Endometrial microvascular endothelial cells (primary cell): ENCODE data around the gene HSD17B13. TPM values are rescaled to one million over a fixed set of nuclear protein-coding genes. Genes with fewer than 3 reads are reported as not detected.

Experiments
- in situ Hi-C: cut with HindIII; loops from 2 replicates; pipeline ENCODE4 v1.10.0; 2017; ENCODE audit warnings: low sequenced_read_pairs, low pct_unique_long_range_greater_than_20kb; ENCODE audit errors: inconsistent ontology term
- total RNA-seq: library from RNA; depleted of rRNA; stranded (reverse); fragments of >200 nt; gene quantifications from one replicate; pipeline ENCODE4 v1.2.3, GENCODE V29; 2015; ENCODE audit errors: inconsistent ontology term

Gene HSD17B13
- total RNA-seq, 1 donor from 2014 or later, result 0.09 TPM

GRCh38 chr4:87274803-87275202 lies 47.9 kb downstream of the HSD17B13 start:
- in situ Hi-C loops, result no loop called here

DNA sequence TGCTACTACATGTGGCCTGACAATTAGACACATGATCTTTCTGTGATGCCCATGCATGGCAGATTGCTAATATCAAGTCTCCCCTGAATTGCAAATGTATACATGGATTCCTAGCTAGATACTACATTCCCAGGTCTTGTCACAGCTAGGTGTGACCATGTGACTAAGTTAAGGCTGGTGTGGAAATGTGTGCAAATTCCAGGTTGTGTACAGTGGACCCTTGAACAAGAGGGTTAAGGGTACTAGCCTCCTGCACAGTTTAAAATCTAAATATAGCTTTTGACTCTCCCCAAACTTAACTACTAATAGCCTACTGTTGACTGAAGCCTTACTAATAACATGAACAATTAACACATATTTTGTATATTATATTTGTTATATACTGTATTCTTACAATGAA lies 48.4 kb downstream of the HSD17B13 start:
- in situ Hi-C loops, result no loop called here

- in situ Hi-C loops, result no loop called here
These were observed 51.9 kb downstream of the HSD17B13 start for GRCh38 chr4:87270825-87271224.

DNA sequence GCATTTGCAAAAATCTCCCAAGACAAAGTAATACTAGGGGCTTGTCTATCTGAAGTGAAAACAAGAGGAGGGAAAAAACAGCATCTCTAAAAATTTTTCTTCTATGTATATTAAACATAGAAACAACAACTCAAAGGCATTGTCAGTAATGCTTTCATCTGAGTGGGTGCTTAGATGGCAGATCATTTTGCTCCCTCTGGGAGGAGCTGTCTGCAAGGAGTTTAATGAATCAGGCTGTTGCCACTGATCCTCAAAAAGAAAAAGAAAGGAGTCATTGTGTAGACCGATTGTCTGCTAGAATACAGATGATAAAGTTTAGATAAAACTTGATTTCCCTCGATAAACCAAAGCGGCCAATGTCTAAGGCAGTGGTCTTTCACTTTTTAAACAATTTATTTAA lies 52.5 kb downstream of the HSD17B13 start:
- in situ Hi-C loops, result no loop called here

DNA sequence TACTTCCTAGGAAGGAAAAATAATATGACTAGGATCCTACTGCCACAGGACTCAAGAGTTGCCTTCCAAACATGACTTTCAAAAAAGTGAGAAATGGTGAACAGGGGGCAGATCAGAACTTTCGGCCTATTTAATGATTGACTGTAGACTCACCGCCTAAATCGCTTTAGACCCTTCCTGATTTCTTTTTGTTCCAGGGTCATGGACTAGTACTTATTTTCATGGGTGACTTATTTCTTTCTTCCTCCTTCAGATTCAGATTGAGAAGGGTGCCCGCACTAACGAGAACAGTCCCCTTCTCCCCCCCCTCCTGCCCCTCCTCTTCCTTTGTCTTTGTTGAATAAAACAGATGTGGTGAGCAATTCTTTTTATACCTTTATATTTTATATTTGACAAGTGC lies 54.3 kb downstream of the HSD17B13 start:
- in situ Hi-C loops, result no loop called here

- in situ Hi-C loops, result no loop called here
These were observed 55.7 kb downstream of the HSD17B13 start for GRCh38 chr4:87266986-87267385.

GRCh38 chr4:87262886-87263285 lies 59.8 kb downstream of the HSD17B13 start:
- in situ Hi-C loops, result no loop called here

DNA sequence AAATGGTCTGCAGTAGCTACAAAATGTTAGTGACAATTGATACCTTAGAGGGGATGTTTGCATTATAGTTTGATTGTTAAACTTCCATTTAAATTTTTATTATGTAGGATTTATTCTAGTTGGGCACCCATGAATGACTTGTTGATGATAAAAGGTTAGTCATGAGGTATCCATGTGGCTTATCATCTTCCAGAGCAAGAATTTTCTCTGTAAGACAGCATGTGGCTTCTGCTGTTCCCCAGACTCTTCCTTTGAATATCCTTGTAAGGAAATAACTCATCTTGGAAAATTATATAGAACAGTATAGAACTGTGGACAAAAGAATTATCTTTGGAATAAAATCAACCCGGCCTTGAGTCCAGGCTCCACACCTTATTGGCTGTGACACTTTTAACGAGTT lies 62.2 kb downstream of the HSD17B13 start:
- in situ Hi-C loops, result no loop called here

- in situ Hi-C loops, result no loop called here
These were observed 64.0 kb downstream of the HSD17B13 start for GRCh38 chr4:87258677-87259076.

GRCh38 chr4:87257523-87257922 lies 65.2 kb downstream of the HSD17B13 start:
- in situ Hi-C loops, result no loop called here

GRCh38 chr4:87255755-87256154 lies 66.9 kb downstream of the HSD17B13 start:
- in situ Hi-C loops, result no loop called here

Other genes starting within 250 kb of the HSD17B13 start
- 6.1 TPM for gene KLHL8, start 102.3 kb downstream of the HSD17B13 start, total RNA-seq
- 26.9 TPM for gene HSD17B11, start 68.3 kb upstream of the HSD17B13 start, total RNA-seq
- gene NUDT9, start 99.7 kb upstream of the HSD17B13 start, total RNA-seq, result 14.5 TPM
- gene SPARCL1, start 206.5 kb upstream of the HSD17B13 start, total RNA-seq, result 4.4 TPM